ENCODE measurements around the gene PIGM.

The PIGM gene

GRCh38 chr1:160031365-160032164, at the start of gene PIGM:
Gene PIGM (minus strand): TSS chr1:160031990. CDS start chr1:160031739, 251 bp downstream.
- peak; percentile 80 to 88 (median 85) for DNase-seq (ENCODE audit: low read depth in 3 of 3)

- no peak for DNase-seq (ENCODE audit: low read depth in 3 of 3)
These were observed 49.6 kb upstream of the PIGM start, which contains the start of gene KCNJ9 for GRCh38 chr1:160081261-160081936. Gene KCNJ9 (plus strand): TSS chr1:160081538. CDS start chr1:160084031, 2,493 bp downstream.

- no peak for DNase-seq (ENCODE audit: low read depth in 3 of 3)
These were observed 48.8 kb upstream of the PIGM start for GRCh38 chr1:160080381-160081100.

GRCh38 chr1:160079448-160079847, 47.7 kb upstream of the PIGM start:
- DNase-seq (ENCODE audit: low read depth in 3 of 3), result no peak

- DNase-seq (ENCODE audit: low read depth in 3 of 3), result peak in 1 of 3 experiments; percentile 29
These were observed 46.9 kb upstream of the PIGM start for GRCh38 chr1:160078512-160079195.

GRCh38 chr1:160077486-160077885, 45.7 kb upstream of the PIGM start:
- DNase-seq (ENCODE audit: low read depth in 3 of 3), result no peak

- no peak for DNase-seq (ENCODE audit: low read depth in 3 of 3)
These were observed 44.5 kb upstream of the PIGM start for GRCh38 chr1:160076295-160076694.

- DNase-seq (ENCODE audit: low read depth in 3 of 3), result no peak
These were observed 44.0 kb upstream of the PIGM start for GRCh38 chr1:160075836-160076235.

- no peak for DNase-seq (ENCODE audit: low read depth in 3 of 3)
These were observed 43.1 kb upstream of the PIGM start for GRCh38 chr1:160074865-160075264.

- no peak for DNase-seq (ENCODE audit: low read depth in 3 of 3)
These were observed 39.5 kb upstream of the PIGM start for GRCh38 chr1:160071289-160071688.

- peak; percentile 28 to 53 (median 47) for DNase-seq (ENCODE audit: low read depth in 3 of 3)
These were observed 38.7 kb upstream of the PIGM start for GRCh38 chr1:160070243-160071163.

GRCh38 chr1:160069460-160070231, 37.9 kb upstream of the PIGM start, which contains the start of gene KCNJ10:
Gene KCNJ10 (minus strand): TSS chr1:160070160. CDS start chr1:160042532, 27,628 bp downstream.
- no peak for DNase-seq (ENCODE audit: low read depth in 3 of 3)

GRCh38 chr1:160068225-160068624, 36.4 kb upstream of the PIGM start:
- no peak for DNase-seq (ENCODE audit: low read depth in 3 of 3)

GRCh38 chr1:160066829-160067745, 35.3 kb upstream of the PIGM start:
- DNase-seq (ENCODE audit: low read depth in 3 of 3), result no peak

GRCh38 chr1:160064746-160065145, 33.0 kb upstream of the PIGM start:
- DNase-seq (ENCODE audit: low read depth in 3 of 3), result no peak

- no peak for DNase-seq (ENCODE audit: low read depth in 3 of 3)
These were observed 32.4 kb upstream of the PIGM start for GRCh38 chr1:160064164-160064563.

- DNase-seq (ENCODE audit: low read depth in 3 of 3), result no peak
These were observed 31.4 kb upstream of the PIGM start for GRCh38 chr1:160063176-160063575.

- no peak for DNase-seq (ENCODE audit: low read depth in 3 of 3)
These were observed 30.4 kb upstream of the PIGM start for GRCh38 chr1:160062230-160062532.

All from stimulated activated CD4-positive, alpha-beta T cell treated with anti-CD3 and anti-CD28 coated beads, TNF-alpha, amount 100 ng/mL, for 4 hours (primary cell).